Measurements from ENCODE around the gene RALGAPA2. TPM values are rescaled to one million over a fixed set of nuclear protein-coding genes. Genes with fewer than 3 reads are reported as not detected.
A peak's percentile ranks its signal among the peaks of the same experiment; 100 is the strongest.

The RALGAPA2 gene
- total and polyA plus RNA-seq, 2 donors (not counting 1 experiment from before 2014, with no cell fraction given) = 1.2 to 7.6 TPM

GRCh38 chr20:20436689-20437088 is 275.8 kb downstream of the RALGAPA2 start:
- Histone ChIP-seq H4K20me1 (ENCODE audit: control insufficient read depth, extremely low read depth, insufficient read depth, low read length) (no peaks in the 10 kb centered on the region), H3K36me3 (ENCODE audit: control insufficient read depth, insufficient read depth, low read length) (no peaks in the 10 kb centered on the region), H3K27ac (ENCODE audit: insufficient read depth, low read length) (no peak overlapping the region), H3K9me3 (ENCODE audit: control insufficient read depth, insufficient read depth, low read depth, low read length) (no peaks in the 10 kb centered on the region), H2AFZ (ENCODE audit: low read length) (no peak overlapping the region), H3K9ac (ENCODE audit: insufficient read depth, low read length) (no peak overlapping the region), H3K27me3 (ENCODE audit: control insufficient read depth, insufficient read depth, low read length) (no peaks in the 10 kb centered on the region), H3K4me3 (replicated peaks in 1 of 4; ENCODE audit: control extremely low read depth in 1 of 4, insufficient read depth in 1 of 4, low read depth in 3 of 4, low read length in 4 of 4) (no peak overlapping the region), H3K79me2 (ENCODE audit: control insufficient read depth, insufficient read depth, low read length) (no peaks in the 10 kb centered on the region), H3K4me2 (ENCODE audit: extremely low read depth, insufficient read depth, low read length) (no peak overlapping the region), H3K4me1 (ENCODE audit: control insufficient read depth, extremely low read depth, insufficient read depth, low read length) (peaks cover 2% of the 10 kb centered on the region)
- TF ChIP-seq EZH2 (IDR thresholded peaks at IDR 0.05; ENCODE audit: low read length, missing control alignments) = no peak
- TF ChIP-seq, protein P1, sequence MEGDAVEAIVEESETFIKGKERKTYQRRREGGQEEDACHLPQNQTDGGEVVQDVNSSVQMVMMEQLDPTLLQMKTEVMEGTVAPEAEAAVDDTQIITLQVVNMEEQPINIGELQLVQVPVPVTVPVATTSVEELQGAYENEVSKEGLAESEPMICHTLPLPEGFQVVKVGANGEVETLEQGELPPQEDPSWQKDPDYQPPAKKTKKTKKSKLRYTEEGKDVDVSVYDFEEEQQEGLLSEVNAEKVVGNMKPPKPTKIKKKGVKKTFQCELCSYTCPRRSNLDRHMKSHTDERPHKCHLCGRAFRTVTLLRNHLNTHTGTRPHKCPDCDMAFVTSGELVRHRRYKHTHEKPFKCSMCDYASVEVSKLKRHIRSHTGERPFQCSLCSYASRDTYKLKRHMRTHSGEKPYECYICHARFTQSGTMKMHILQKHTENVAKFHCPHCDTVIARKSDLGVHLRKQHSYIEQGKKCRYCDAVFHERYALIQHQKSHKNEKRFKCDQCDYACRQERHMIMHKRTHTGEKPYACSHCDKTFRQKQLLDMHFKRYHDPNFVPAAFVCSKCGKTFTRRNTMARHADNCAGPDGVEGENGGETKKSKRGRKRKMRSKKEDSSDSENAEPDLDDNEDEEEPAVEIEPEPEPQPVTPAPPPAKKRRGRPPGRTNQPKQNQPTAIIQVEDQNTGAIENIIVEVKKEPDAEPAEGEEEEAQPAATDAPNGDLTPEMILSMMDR (conservative IDR thresholded peaks at IDR 0.05 in 1 of 2, IDR thresholded peaks at IDR 0.05 in 1 of 2; ENCODE audit: low read depth in 1 of 2, low read length in 2 of 2) = no peak
- DNase-seq (ENCODE audit: low read depth in 2 of 2) = no peak

DNA sequence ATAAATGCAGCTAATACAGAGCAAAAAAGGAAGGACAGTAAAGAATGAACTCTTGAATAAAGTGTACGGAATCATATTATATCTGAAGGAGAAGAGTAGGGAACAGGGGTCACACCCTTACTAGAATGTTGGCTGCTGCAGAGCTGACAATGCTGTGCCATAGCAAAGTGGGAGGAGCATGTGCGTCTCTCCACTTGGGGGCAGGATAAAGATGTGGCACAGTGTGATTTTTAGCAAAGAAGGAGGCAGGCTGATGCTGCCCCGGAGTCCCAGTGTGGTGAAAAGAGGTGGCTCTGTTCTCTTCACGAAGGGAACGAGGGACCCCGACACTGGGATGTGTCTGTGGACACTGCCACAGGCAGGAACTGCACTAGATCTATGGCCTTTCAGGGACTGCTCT is 277.0 kb downstream of the RALGAPA2 start:
- Histone ChIP-seq H4K20me1 (ENCODE audit: control insufficient read depth, extremely low read depth, insufficient read depth, low read length) (no peaks in the 10 kb centered on the region), H3K36me3 (ENCODE audit: control insufficient read depth, insufficient read depth, low read length) (no peaks in the 10 kb centered on the region), H2AFZ (ENCODE audit: low read length) (no peak overlapping the region), H3K79me2 (ENCODE audit: control insufficient read depth, insufficient read depth, low read length) (no peaks in the 10 kb centered on the region), H3K4me3 (replicated peaks in 1 of 4; ENCODE audit: control extremely low read depth in 1 of 4, insufficient read depth in 1 of 4, low read depth in 3 of 4, low read length in 4 of 4) (no peak overlapping the region), H3K4me1 (ENCODE audit: control insufficient read depth, extremely low read depth, insufficient read depth, low read length) (no peaks in the 10 kb centered on the region), H3K27ac (ENCODE audit: insufficient read depth, low read length) (no peak overlapping the region), H3K9me3 (ENCODE audit: control insufficient read depth, insufficient read depth, low read depth, low read length) (no peaks in the 10 kb centered on the region), H3K4me2 (ENCODE audit: extremely low read depth, insufficient read depth, low read length) (no peak overlapping the region), H3K9ac (ENCODE audit: insufficient read depth, low read length) (no peak overlapping the region), H3K27me3 (ENCODE audit: control insufficient read depth, insufficient read depth, low read length) (no peaks in the 10 kb centered on the region)
- DNase-seq (ENCODE audit: low read depth in 2 of 2) = no peak
- TF ChIP-seq, protein P1 (conservative IDR thresholded peaks at IDR 0.05 in 1 of 2, IDR thresholded peaks at IDR 0.05 in 1 of 2; ENCODE audit: low read depth in 1 of 2, low read length in 2 of 2) = peak in 1 of 2 donors; percentile 6
- no peak for TF ChIP-seq EZH2 (IDR thresholded peaks at IDR 0.05; ENCODE audit: low read length, missing control alignments)

GRCh38 chr20:20432618-20433286 is 279.7 kb downstream of the RALGAPA2 start:
- H3K27ac ChIP-seq (ENCODE audit: insufficient read depth, low read length) = no peak overlapping the region
- H4K20me1 ChIP-seq (ENCODE audit: control insufficient read depth, extremely low read depth, insufficient read depth, low read length) = no peaks in the 10 kb centered on the region
- no peak overlapping the region for H2AFZ ChIP-seq (ENCODE audit: low read length)
- H3K36me3 ChIP-seq (ENCODE audit: control insufficient read depth, insufficient read depth, low read length) = no peaks in the 10 kb centered on the region
- no peak overlapping the region for H3K9ac ChIP-seq (ENCODE audit: insufficient read depth, low read length)
- H3K27me3 ChIP-seq (ENCODE audit: control insufficient read depth, insufficient read depth, low read length) = no peaks in the 10 kb centered on the region
- H3K4me3 ChIP-seq (replicated peaks in 1 of 4; ENCODE audit: control extremely low read depth in 1 of 4, insufficient read depth in 1 of 4, low read depth in 3 of 4, low read length in 4 of 4) = no peak overlapping the region
- no peak for TF ChIP-seq EZH2 (IDR thresholded peaks at IDR 0.05; ENCODE audit: low read length, missing control alignments)
- TF ChIP-seq, protein P1 (conservative IDR thresholded peaks at IDR 0.05 in 1 of 2, IDR thresholded peaks at IDR 0.05 in 1 of 2; ENCODE audit: low read depth in 1 of 2, low read length in 2 of 2) = no peak
- DNase-seq (ENCODE audit: low read depth in 2 of 2) = no peak
- no peaks in the 10 kb centered on the region for H3K4me1 ChIP-seq (ENCODE audit: control insufficient read depth, extremely low read depth, insufficient read depth, low read length)
- H3K4me2 ChIP-seq (ENCODE audit: extremely low read depth, insufficient read depth, low read length) = no peak overlapping the region
- H3K79me2 ChIP-seq (ENCODE audit: control insufficient read depth, insufficient read depth, low read length) = no peaks in the 10 kb centered on the region
- H3K9me3 ChIP-seq (ENCODE audit: control insufficient read depth, insufficient read depth, low read depth, low read length) = no peaks in the 10 kb centered on the region
